ENCODE data around the gene PANX1.

- TF ChIP-seq CTCF (IDR thresholded peaks at IDR 0.05; ENCODE audit: insufficient read depth, low read depth, low read length) (no peak), EZH2 (IDR thresholded peaks at IDR 0.05; ENCODE audit: insufficient read depth, low read length) (no peak)
These were observed 84.3 kb downstream of the PANX1 start for GRCh38 chr11:94212898-94213297.

All from astrocyte (in vitro differentiated cells and primary cell).